Measurements from ENCODE around the gene LENEP. TPM values are rescaled to one million over a fixed set of nuclear protein-coding genes. Genes with fewer than 3 reads are reported as not detected.

Gene LENEP
- total RNA-seq, 2 donors from 2014 or later, result not detected

DNA sequence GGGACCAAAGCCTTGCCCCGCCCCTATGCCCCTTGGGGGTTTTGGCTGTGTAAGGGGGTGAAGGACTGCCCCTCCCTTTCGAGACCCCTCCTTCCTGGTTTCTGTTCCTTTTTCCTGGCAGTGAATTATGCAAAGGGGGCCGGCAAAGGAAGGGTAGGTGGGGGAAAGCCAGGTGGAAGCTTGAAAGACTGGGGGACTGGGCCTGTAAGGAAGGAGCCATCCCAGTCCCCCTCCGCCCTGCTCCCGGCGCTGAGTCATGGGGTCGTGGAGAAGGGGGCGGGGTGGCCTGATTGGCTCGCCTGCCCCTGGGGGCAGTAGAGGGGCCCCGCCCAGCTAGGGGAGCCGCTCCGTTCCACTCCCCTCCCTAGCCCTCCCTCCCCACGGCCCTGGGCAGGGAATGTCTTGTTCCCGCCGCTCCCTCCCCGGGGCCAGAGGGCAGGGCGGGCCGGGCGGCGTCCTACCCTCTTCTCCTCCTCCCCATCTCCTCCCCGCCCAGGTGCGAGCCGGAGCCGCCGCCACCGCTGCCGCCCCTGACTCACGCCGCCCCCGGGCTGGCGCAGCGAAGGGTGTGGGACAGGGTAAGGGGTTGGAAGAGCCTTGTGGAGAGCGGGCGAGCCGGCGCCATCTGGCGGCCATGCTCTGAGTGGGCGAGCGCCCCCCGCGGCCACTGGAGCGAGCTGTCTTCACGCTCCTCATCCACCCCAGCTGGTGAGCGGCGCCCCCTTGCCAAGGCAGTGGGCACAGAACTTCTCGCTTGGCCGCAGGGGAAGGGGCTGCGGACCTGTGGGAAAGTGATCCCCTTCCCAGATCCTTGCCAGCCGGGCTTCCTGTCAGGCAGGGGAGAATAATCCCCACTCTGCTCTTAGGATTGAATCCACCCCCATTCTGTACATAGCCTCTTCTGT lies 23.9 kb downstream of the LENEP start:
- peaks cover 40% of the 10 kb centered on the region for H3K4me1 ChIP-seq
- TF ChIP-seq, protein P1, sequence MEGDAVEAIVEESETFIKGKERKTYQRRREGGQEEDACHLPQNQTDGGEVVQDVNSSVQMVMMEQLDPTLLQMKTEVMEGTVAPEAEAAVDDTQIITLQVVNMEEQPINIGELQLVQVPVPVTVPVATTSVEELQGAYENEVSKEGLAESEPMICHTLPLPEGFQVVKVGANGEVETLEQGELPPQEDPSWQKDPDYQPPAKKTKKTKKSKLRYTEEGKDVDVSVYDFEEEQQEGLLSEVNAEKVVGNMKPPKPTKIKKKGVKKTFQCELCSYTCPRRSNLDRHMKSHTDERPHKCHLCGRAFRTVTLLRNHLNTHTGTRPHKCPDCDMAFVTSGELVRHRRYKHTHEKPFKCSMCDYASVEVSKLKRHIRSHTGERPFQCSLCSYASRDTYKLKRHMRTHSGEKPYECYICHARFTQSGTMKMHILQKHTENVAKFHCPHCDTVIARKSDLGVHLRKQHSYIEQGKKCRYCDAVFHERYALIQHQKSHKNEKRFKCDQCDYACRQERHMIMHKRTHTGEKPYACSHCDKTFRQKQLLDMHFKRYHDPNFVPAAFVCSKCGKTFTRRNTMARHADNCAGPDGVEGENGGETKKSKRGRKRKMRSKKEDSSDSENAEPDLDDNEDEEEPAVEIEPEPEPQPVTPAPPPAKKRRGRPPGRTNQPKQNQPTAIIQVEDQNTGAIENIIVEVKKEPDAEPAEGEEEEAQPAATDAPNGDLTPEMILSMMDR (IDR thresholded peaks at IDR 0.05), result peak; percentile 97 to 100 (median 100)
- peak; percentile 14 to 32 (median 27) for TF ChIP-seq POLR2A (IDR thresholded peaks at IDR 0.05)
- H3K36me3 ChIP-seq (replicated peaks in 1 of 2; ENCODE audit: insufficient read depth in 1 of 2, low read depth in 2 of 2), result peaks cover 0 to 7% of the 10 kb centered on the region in 2 donors
- peak overlapping the region; percentile 56 to 72 (median 68) for H3K27ac ChIP-seq
- no peak overlapping the region for H3K4me3 ChIP-seq
- intact Hi-C loops (cut with DNase I), result no loop called here
- ATAC-seq (peak; percentile 89), DNase-seq (peak; percentile 89 to 93 (median 90))
- no peaks in the 10 kb centered on the region for H3K9me3 ChIP-seq
- H3K27me3 ChIP-seq, result no peaks in the 10 kb centered on the region
- 5 to 7% methylated on average over 30 to 44 of the region's 49 CpGs for WGBS, 2 donors

DNA sequence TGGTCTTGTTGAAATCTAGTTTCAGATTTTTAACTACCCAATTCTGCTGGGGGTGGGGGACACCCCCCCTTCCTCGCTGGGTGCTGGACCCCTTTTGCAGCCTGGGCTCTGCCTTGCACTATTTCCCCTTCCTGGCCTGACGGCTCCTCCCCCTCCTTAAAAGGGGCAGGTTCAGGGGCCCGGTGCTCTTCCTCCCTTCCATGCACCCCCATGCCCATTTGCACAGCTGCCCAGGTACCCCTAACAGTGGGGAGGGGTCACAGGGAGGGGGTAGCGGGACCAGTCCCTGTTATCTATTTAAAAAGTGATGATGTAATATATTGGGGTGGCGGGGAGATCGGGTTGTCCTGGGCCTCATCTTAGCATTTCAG lies 24.5 kb downstream of the LENEP start:
- ATAC-seq (no peak), DNase-seq (peak in 1 of 4 donors; percentile 26)
- no peaks in the 10 kb centered on the region for H3K9me3 ChIP-seq
- H3K27me3 ChIP-seq, result no peaks in the 10 kb centered on the region
- peaks cover 37% of the 10 kb centered on the region for H3K4me1 ChIP-seq
- no peak overlapping the region for H3K4me3 ChIP-seq
- intact Hi-C loops (cut with DNase I), result no loop called here
- TF ChIP-seq POLR2A (IDR thresholded peaks at IDR 0.05), result peak in 1 of 3 donors; percentile 4
- TF ChIP-seq, protein P1 (IDR thresholded peaks at IDR 0.05), result no peak
- WGBS, 2 donors, result 48 to 54% methylated on average over 6 of the region's 6 CpGs
- H3K36me3 ChIP-seq (replicated peaks in 1 of 2; ENCODE audit: insufficient read depth in 1 of 2, low read depth in 2 of 2), result peaks cover 0 to 7% of the 10 kb centered on the region in 2 donors
- H3K27ac ChIP-seq, result peak overlapping the region; percentile 56 to 72 (median 68)

DNA sequence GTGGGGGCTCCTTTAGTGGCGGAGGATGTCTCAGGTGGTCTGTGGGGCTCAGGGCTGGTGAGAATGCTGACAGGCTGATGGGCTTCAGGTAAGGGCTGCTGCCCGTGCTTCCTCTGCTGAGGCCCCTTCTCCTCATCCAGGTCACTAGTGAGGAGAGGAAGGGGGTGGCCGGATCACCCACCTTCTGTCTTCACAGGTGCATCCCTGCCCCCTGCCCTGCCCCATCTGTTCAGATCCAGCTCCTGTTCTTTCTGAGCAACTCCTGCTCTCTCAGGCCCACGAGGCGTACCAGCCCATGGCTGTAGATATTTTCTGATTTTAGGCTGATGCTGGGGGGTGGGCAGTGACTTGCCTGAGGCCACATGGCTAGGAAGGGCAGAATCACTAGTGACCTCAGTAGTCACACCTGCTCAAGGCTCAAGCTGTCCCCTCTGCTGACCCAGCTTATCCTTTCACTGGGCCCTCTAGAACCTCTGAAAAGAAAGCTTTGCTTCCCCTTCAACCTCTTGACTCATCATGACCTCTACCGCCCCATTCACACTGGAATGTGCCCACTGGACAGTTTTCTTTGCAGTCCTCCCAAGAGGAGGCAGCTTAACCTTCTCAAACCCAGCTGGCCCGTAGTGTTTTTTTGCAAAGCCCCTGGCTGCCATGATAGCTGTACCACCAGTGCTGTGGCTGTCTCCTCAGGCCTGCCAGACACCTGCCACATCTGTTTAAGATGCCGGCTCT lies 25.4 kb downstream of the LENEP start:
- WGBS, 2 donors, result 85 to 88% methylated on average over 8 of the region's 8 CpGs
- Histone ChIP-seq H3K27ac (peak overlapping the region in 1 of 4 donors; percentile 8), H3K4me3 (no peak overlapping the region), H3K27me3 (no peaks in the 10 kb centered on the region), H3K36me3 (replicated peaks in 1 of 2; ENCODE audit: insufficient read depth in 1 of 2, low read depth in 2 of 2) (peaks cover 0 to 7% of the 10 kb centered on the region in 2 donors), H3K4me1 (peaks cover 33% of the 10 kb centered on the region), H3K9me3 (no peaks in the 10 kb centered on the region)
- intact Hi-C loops (cut with DNase I), result no loop called here
- no peak for TF ChIP-seq POLR2A (IDR thresholded peaks at IDR 0.05)
- TF ChIP-seq, protein P1 (IDR thresholded peaks at IDR 0.05), result no peak
- ATAC-seq (no peak), DNase-seq (no peak)

DNA sequence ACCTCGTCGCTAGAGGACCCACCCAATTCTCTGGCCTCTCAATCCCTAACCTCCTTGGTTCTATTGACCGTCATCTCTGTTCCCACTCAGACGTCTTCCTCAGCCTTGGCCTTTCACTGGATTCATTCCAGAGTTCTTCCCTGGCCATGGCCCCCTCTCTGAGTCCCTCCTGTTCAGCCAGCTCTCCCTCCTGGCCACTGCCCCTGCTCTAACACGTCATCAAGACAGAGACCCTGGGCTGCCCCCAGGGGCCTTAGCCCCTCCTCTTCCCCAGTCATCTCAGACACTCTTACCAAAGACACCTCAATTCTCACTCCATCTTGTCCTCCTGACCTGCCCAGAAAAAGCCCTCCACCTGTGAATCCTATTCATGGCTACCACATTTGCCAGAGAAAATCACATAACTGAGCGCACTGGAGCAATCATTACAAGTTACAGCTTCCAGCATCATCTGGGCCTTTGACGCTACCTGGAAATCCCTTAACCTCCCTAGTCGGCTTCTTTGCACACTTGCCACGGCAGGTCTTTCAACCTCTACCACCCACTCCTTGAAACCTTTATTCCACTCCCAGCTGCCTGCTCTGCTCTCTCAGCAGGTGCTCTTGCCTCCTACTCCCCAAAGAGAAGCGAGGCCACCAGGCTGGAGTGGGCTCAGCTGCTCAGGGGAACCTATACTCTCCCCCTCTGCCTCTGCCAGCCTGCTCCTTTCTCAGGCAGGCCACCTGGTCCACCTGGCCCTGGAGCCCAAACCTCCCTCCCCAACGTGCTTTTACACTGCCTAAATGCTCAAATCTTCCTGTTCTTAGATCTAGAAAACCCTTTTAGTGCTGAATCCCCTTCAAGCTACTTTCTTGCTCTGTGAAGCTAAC lies 26.2 kb downstream of the LENEP start:
- no peak for TF ChIP-seq POLR2A (IDR thresholded peaks at IDR 0.05)
- TF ChIP-seq, protein P1 (IDR thresholded peaks at IDR 0.05), result no peak
- Histone ChIP-seq H3K4me3 (no peak overlapping the region), H3K27me3 (no peaks in the 10 kb centered on the region), H3K27ac (peak overlapping the region in 1 of 4 donors; percentile 8), H3K9me3 (no peaks in the 10 kb centered on the region), H3K4me1 (peaks cover 31% of the 10 kb centered on the region), H3K36me3 (replicated peaks in 1 of 2; ENCODE audit: insufficient read depth in 1 of 2, low read depth in 2 of 2) (peaks cover 0 to 5% of the 10 kb centered on the region in 2 donors)
- intact Hi-C loops (cut with DNase I), result no loop called here
- DNase-seq (no peak), ATAC-seq (no peak)
- 71 to 78% methylated on average over 11 of the region's 11 CpGs for WGBS, 2 donors
